ENCODE results near the gene CACNA1B.
"Not testable (repeated sequence)": the region's sequence is repeated elsewhere in the genome, so short reads cannot be mapped to it uniquely, and the experiment has no call there.

CACNA1B gene

GRCh38 chr9:137880976-137881530, 3.5 kb downstream of the CACNA1B start:
- no peak for DNase-seq (ENCODE audit: low read depth)
- no peak overlapping the region for H3K4me3 ChIP-seq (ENCODE audit: low read length)
- H3K9me3 ChIP-seq (ENCODE audit: control insufficient read depth, low read length) = no peaks in the 10 kb centered on the region
- no peaks in the 10 kb centered on the region for H3K36me3 ChIP-seq (ENCODE audit: control insufficient read depth, insufficient read depth, low read length, severe bottlenecking)
- peaks cover 2% of the 10 kb centered on the region for H3K4me1 ChIP-seq (ENCODE audit: control insufficient read depth, insufficient read depth, low read length)
- no peak overlapping the region for H3K9ac ChIP-seq (ENCODE audit: low read length)
- peaks cover 21% of the 10 kb centered on the region for H3K27me3 ChIP-seq (replicated peaks; ENCODE audit: control insufficient read depth, insufficient read depth, low read length)

DNA sequence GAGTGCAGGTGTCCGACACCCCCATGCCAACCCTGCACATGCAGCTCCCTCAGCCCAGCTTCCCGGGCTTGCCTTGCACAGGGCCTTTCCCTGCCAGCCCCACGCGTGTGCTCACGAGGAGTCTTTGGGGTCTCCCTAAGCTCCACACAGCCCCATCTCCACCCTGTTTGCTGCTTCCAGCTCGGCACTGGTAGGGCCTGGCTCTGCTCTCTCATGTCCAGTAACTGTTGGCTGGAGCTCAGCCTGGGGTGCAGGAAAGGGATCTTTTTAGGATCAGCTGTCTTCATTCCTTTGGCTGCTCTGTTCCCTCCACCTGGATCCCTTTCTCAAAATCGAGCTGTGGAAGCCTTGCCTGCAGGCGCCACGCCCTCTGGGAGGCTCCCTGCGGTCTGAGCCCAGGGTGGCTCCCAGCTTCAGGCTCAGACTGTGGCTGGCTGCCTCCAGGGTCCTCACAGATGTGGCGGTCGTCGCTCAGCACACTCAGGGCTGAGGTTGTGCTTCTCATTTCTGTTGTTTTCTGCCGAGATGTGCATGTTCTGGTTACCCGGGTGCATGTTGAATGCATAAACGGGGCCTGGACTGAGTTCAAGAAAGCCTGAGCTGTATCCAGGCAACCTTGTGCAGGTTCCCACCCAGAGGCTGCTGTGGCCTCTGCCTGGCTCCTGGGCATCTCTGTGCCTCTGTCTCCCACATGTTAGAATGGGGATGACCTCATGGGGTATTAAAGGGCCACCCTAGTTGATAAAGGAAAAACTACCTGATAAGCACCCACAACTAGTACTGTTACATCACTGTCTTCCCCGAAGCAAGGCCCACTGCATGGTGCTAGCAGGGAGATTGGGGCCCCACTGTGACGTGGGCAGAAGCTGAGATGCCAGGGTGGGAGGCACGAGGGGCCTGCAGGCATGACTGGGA, 4.3 kb downstream of the CACNA1B start:
- no peaks in the 10 kb centered on the region for H3K9me3 ChIP-seq (ENCODE audit: control insufficient read depth, low read length)
- peaks cover 14% of the 10 kb centered on the region for H3K27me3 ChIP-seq (replicated peaks; ENCODE audit: control insufficient read depth, insufficient read depth, low read length)
- DNase-seq (ENCODE audit: low read depth) = no peak
- H3K9ac ChIP-seq (ENCODE audit: low read length) = no peak overlapping the region
- no peaks in the 10 kb centered on the region for H3K36me3 ChIP-seq (ENCODE audit: control insufficient read depth, insufficient read depth, low read length, severe bottlenecking)
- peaks cover 2% of the 10 kb centered on the region for H3K4me1 ChIP-seq (ENCODE audit: control insufficient read depth, insufficient read depth, low read length)
- H3K4me3 ChIP-seq (ENCODE audit: low read length) = no peak overlapping the region

GRCh38 chr9:137882506-137882821, 4.9 kb downstream of the CACNA1B start:
- Histone ChIP-seq H3K4me1 (ENCODE audit: control insufficient read depth, insufficient read depth, low read length) (peaks cover 2% of the 10 kb centered on the region), H3K4me3 (ENCODE audit: low read length) (no peak overlapping the region), H3K36me3 (ENCODE audit: control insufficient read depth, insufficient read depth, low read length, severe bottlenecking) (no peaks in the 10 kb centered on the region), H3K9me3 (ENCODE audit: control insufficient read depth, low read length) (no peaks in the 10 kb centered on the region), H3K27me3 (replicated peaks; ENCODE audit: control insufficient read depth, insufficient read depth, low read length) (peaks cover 12% of the 10 kb centered on the region), H3K9ac (ENCODE audit: low read length) (no peak overlapping the region)
- no peak for DNase-seq (ENCODE audit: low read depth)

GRCh38 chr9:137883977-137884376, 6.4 kb downstream of the CACNA1B start:
- DNase-seq (ENCODE audit: low read depth); H3K9ac ChIP-seq (ENCODE audit: low read length); H3K4me3 ChIP-seq (ENCODE audit: low read length); H3K4me1 ChIP-seq (ENCODE audit: control insufficient read depth, insufficient read depth, low read length); H3K9me3 ChIP-seq (ENCODE audit: control insufficient read depth, low read length); H3K36me3 ChIP-seq (ENCODE audit: control insufficient read depth, insufficient read depth, low read length, severe bottlenecking): not testable (repeated sequence)
- H3K27me3 ChIP-seq (replicated peaks; ENCODE audit: control insufficient read depth, insufficient read depth, low read length) = peaks cover 11% of the 10 kb centered on the region

DNA sequence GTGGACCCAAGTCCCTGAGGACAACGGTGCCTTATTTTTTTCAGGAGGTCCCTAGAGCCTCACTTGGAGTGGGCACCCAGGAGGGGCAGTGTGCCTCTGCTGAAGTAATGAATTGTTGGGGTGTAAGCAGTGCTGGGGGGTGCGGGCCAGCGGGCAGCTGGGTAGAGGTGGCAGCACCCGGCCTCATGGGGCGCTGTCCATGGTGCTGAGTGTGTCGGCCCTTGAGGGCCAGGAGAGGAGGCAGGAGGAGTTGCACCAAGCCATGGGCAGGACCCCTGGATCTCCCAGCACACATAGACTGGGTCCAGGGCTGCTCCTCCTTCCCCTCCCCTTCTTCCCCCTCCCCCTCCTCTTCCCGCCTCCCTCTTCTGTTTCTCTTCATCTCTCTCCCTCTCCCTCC, 7.0 kb downstream of the CACNA1B start:
- not testable (repeated sequence) for H3K9ac ChIP-seq (ENCODE audit: low read length); H3K36me3 ChIP-seq (ENCODE audit: control insufficient read depth, insufficient read depth, low read length, severe bottlenecking); H3K4me3 ChIP-seq (ENCODE audit: low read length); H3K4me1 ChIP-seq (ENCODE audit: control insufficient read depth, insufficient read depth, low read length); DNase-seq (ENCODE audit: low read depth); H3K27me3 ChIP-seq (replicated peaks; ENCODE audit: control insufficient read depth, insufficient read depth, low read length); H3K9me3 ChIP-seq (ENCODE audit: control insufficient read depth, low read length)

GRCh38 chr9:137885121-137885520, 7.5 kb downstream of the CACNA1B start:
- H3K36me3 ChIP-seq (ENCODE audit: control insufficient read depth, insufficient read depth, low read length, severe bottlenecking) = not testable (repeated sequence)

DNA sequence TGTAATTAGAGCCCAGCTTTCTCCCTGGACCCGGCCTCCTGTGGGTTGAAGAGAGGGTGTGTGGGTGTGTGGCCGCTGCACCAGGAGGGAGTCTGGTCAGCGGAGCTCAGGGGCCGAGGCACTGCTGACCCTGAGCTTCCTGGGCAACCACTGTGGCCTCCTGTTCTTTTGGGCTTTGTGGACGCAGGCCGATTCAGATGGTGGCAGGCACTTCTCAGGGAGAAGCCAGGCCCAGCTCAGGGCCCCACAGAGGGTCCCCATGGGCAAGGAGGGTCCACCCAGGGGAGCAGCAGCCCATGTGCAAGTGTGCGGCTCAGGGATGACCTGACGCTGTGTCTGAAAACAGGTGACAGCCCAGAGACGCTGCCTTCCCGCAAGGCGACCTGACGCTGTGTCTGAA, 11.0 kb downstream of the CACNA1B start:
- H3K9me3 ChIP-seq (ENCODE audit: control insufficient read depth, low read length); H3K9ac ChIP-seq (ENCODE audit: low read length); H3K4me3 ChIP-seq (ENCODE audit: low read length); H3K27me3 ChIP-seq (replicated peaks; ENCODE audit: control insufficient read depth, insufficient read depth, low read length); DNase-seq (ENCODE audit: low read depth); H3K36me3 ChIP-seq (ENCODE audit: control insufficient read depth, insufficient read depth, low read length, severe bottlenecking); H3K4me1 ChIP-seq (ENCODE audit: control insufficient read depth, insufficient read depth, low read length): not testable (repeated sequence)

More at GRCh38 chr9:137885121-137885520, 7.5 kb downstream of the CACNA1B start:
- not testable (repeated sequence) for H3K9me3 ChIP-seq (ENCODE audit: control insufficient read depth, low read length); H3K4me3 ChIP-seq (ENCODE audit: low read length); H3K9ac ChIP-seq (ENCODE audit: low read length); DNase-seq (ENCODE audit: low read depth); H3K27me3 ChIP-seq (replicated peaks; ENCODE audit: control insufficient read depth, insufficient read depth, low read length); H3K4me1 ChIP-seq (ENCODE audit: control insufficient read depth, insufficient read depth, low read length)

DNA sequence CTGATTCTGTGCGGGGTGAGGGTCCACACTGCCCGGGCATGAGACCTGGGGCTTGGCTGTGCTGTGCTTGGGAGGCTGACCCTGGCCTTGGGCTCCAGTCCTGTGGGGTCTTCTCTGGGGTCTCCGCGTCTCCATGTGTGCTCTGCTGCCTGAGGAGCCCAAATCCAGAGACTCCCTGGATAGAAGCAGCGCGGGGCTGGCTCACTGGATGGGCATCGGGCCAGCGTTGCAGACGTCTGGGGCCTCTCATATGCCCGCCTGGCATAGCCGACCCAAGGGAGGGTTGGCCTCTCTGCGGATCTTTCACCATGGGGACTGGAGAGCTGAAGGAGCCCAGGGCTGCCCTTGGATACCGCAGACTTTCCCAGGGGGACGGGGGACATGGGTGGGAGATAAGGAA, 12.4 kb downstream of the CACNA1B start:
- H3K9ac ChIP-seq (ENCODE audit: low read length); H3K27me3 ChIP-seq (replicated peaks; ENCODE audit: control insufficient read depth, insufficient read depth, low read length); H3K9me3 ChIP-seq (ENCODE audit: control insufficient read depth, low read length); DNase-seq (ENCODE audit: low read depth); H3K4me3 ChIP-seq (ENCODE audit: low read length); H3K36me3 ChIP-seq (ENCODE audit: control insufficient read depth, insufficient read depth, low read length, severe bottlenecking); H3K4me1 ChIP-seq (ENCODE audit: control insufficient read depth, insufficient read depth, low read length): not testable (repeated sequence)

DNA sequence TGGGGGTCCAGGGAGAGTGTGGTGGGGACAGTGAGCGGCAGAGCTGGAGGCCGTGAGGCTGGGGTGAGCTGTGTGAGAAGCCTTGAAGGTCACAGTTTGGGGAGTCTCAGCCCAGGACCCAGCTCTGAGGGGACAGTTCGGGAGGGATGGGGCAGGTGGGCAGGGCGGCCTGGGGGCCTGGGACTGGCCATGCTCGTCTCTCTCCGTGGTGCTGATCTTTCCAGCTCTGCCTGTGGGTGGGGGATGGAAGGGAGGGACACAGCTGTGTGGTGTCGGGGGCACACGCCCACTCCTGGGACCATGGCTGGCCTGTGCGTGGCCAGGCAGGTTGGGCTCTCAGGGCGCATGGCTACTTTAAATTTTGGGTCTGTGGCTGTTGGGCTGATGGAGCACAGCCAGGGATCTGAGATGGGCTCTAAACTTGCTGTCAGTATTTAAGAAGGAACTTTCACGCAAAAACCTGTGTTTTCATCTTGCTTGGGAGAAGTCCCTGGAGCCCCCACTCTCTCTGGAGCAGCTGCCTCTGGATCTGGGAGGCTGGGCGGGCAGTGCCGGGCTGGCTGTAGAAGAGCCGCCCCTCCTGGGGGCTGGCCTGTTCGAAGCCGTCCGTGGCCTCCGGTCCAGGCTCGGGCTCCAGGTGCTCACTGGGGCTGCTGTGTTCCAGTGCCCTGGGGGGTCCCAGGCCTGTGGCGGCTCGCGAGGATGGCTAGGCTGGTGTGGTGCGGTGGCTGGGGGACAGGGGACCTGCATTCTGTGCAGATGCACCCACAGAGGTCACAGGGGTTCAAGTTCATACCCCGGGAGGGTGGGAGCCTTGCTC, 13.4 kb downstream of the CACNA1B start:
- not testable (repeated sequence) for DNase-seq (ENCODE audit: low read depth)

DNA sequence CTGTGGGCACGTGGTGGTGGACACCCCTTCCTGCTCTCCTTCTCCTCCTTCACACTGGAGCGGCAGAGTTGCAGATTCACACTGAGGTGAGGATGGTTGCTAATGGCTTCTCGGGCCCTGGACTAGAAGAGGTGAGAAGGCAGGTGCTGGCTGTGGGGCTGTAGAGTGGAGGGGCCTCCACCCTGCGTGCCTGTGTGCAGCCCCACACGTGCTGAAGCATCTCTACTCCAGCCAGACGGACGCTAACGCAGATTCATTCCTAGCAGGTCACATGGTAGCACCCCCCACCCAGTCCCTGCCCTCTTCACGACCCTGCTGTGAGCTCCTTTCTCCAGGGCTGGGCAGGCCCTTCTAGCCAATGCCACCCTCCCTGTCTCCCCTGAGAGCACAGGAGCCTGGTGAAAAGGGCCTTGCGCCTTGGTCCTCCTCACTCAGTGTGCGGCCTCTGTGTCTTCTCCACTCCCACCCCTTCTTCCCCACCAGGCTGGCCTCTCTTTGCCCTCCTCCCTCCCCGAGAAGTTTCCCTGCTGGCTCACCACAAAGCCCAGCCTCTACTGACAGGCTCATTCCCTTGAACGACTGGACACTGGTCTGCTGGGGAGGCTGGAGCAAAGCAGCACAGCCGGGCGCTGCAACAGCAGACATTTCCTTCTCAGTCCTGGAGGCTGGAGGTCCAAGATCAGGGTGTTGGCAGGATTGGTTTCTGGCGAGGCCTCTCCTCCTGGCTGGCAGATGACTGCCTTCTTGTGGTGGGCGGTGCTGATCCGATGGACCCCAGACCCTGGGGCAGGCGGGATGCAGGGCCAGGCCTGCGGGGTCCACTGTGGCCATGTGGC, 14.2 kb downstream of the CACNA1B start:
- no peaks in the 10 kb centered on the region for H3K4me1 ChIP-seq (ENCODE audit: control insufficient read depth, insufficient read depth, low read length)
- DNase-seq (ENCODE audit: low read depth) = no peak

More for the DNA sequence above, 13.4 kb downstream of the CACNA1B start:
- not testable (repeated sequence) for H3K9me3 ChIP-seq (ENCODE audit: control insufficient read depth, low read length); H3K4me1 ChIP-seq (ENCODE audit: control insufficient read depth, insufficient read depth, low read length); H3K4me3 ChIP-seq (ENCODE audit: low read length); H3K36me3 ChIP-seq (ENCODE audit: control insufficient read depth, insufficient read depth, low read length, severe bottlenecking); H3K27me3 ChIP-seq (replicated peaks; ENCODE audit: control insufficient read depth, insufficient read depth, low read length); H3K9ac ChIP-seq (ENCODE audit: low read length)

More for the DNA sequence above, 14.2 kb downstream of the CACNA1B start:
- Histone ChIP-seq H3K36me3 (ENCODE audit: control insufficient read depth, insufficient read depth, low read length, severe bottlenecking) (no peaks in the 10 kb centered on the region), H3K9me3 (ENCODE audit: control insufficient read depth, low read length) (no peaks in the 10 kb centered on the region), H3K4me3 (ENCODE audit: low read length) (no peak overlapping the region), H3K27me3 (replicated peaks; ENCODE audit: control insufficient read depth, insufficient read depth, low read length) (peaks cover 3% of the 10 kb centered on the region), H3K9ac (ENCODE audit: low read length) (no peak overlapping the region)
